H9 (cell line): ENCODE results near the gene NUDT15. TPM values are rescaled to one million over a fixed set of nuclear protein-coding genes. Genes with fewer than 3 reads are reported as not detected.

ENCODE experiments used
- DNase-seq: peaks from one replicate; pipeline ENCODE4 v3.0.0-alpha.2; 2017
- H2AFZ ChIP-seq: one replicate; pipeline ENCODE4 v1.6.1; 2013; ENCODE audit warnings: mild to moderate bottlenecking, low read length, control low read depth, moderate library complexity
- H2AK5ac ChIP-seq: 2 replicates; pipeline ENCODE4 v1.6.1; 2013; ENCODE audit warnings: low read length, control low read depth, mixed read lengths; ENCODE audit not compliant: insufficient read length
- H2BK120ac ChIP-seq: one replicate; pipeline ENCODE4 v1.6.1; 2013; ENCODE audit warnings: low read depth, mild to moderate bottlenecking, low read length, control low read depth, inconsistent platforms; ENCODE audit not compliant: poor library complexity, severe bottlenecking
- H2BK12ac ChIP-seq: 2 replicates; pipeline ENCODE4 v1.6.1; 2013; ENCODE audit warnings: low read length, control low read depth, mixed read lengths, low read depth; ENCODE audit not compliant: insufficient read length
- H2BK15ac ChIP-seq: 2 replicates; pipeline ENCODE4 v1.6.1; 2013; ENCODE audit warnings: low read depth, low read length, control low read depth
- H2BK20ac ChIP-seq: one replicate; pipeline ENCODE4 v1.6.1; 2013; ENCODE audit warnings: low read depth, mild to moderate bottlenecking, low read length, control low read depth, inconsistent platforms; ENCODE audit not compliant: poor library complexity, severe bottlenecking
- H2BK5ac ChIP-seq: 2 replicates; pipeline ENCODE4 v1.6.1; 2013; ENCODE audit warnings: low read length, control low read depth, mixed read lengths; ENCODE audit not compliant: insufficient read length
- H3K14ac ChIP-seq: 2 replicates; pipeline ENCODE4 v1.6.1; 2013; ENCODE audit warnings: low read length, control low read depth; ENCODE audit not compliant: insufficient read depth
- H3K18ac ChIP-seq: 2 replicates; pipeline ENCODE4 v1.6.1; 2013; ENCODE audit warnings: low read depth, mild to moderate bottlenecking, mixed read lengths, low read length, control low read depth; ENCODE audit not compliant: insufficient read length
- H3K23ac ChIP-seq: 2 replicates; pipeline ENCODE4 v1.6.1; 2013; ENCODE audit warnings: low read length, control low read depth, mixed read lengths, low read depth; ENCODE audit not compliant: insufficient read length
- H3K23me2 ChIP-seq: 2 replicates; pipeline ENCODE4 v1.6.1; 2013; ENCODE audit warnings: low read depth, mild to moderate bottlenecking, mixed read lengths, low read length, control low read depth; ENCODE audit not compliant: insufficient read length, poor library complexity, severe bottlenecking
- H3K27ac ChIP-seq: 2 replicates; pipeline ENCODE4 v1.5.1; 2013; ENCODE audit warnings: low read length, control low read depth, mixed read lengths, low read depth; ENCODE audit not compliant: insufficient read length
- H3K27me3 ChIP-seq: 2 replicates; pipeline ENCODE4 v1.6.1; 2013; ENCODE audit warnings: low read length, control low read depth, inconsistent platforms; ENCODE audit not compliant: insufficient read depth
- H3K4ac ChIP-seq: 2 replicates; pipeline ENCODE4 v1.6.1; 2013; ENCODE audit warnings: low read depth, mild to moderate bottlenecking, control low read depth, inconsistent platforms, low read length, moderate library complexity
- H3K4me1 ChIP-seq: 2 replicates; pipeline ENCODE4 v1.6.1; 2013; ENCODE audit warnings: low read length, control low read depth, inconsistent platforms; ENCODE audit not compliant: insufficient read depth
- H3K4me2 ChIP-seq: 2 replicates; pipeline ENCODE4 v1.6.1; 2013; ENCODE audit warnings: low read length, control low read depth, mixed read lengths; ENCODE audit not compliant: insufficient read length, insufficient read depth
- H3K56ac ChIP-seq: 2 replicates; pipeline ENCODE4 v1.6.1; 2013; ENCODE audit warnings: low read depth, mild to moderate bottlenecking, mixed read lengths, low read length, control low read depth; ENCODE audit not compliant: insufficient read length
- H3K79me1 ChIP-seq: 2 replicates; pipeline ENCODE4 v1.6.1; 2013; ENCODE audit warnings: low read depth, mild to moderate bottlenecking, moderate library complexity, low read length, control low read depth, inconsistent platforms; ENCODE audit not compliant: insufficient read depth, poor library complexity, severe bottlenecking
- H3K79me2 ChIP-seq: 2 replicates; pipeline ENCODE4 v1.6.1; 2013; ENCODE audit warnings: low read length, control low read depth, inconsistent platforms; ENCODE audit not compliant: insufficient read depth
- H3K9ac ChIP-seq: 2 replicates; pipeline ENCODE4 v1.6.1; 2013; ENCODE audit warnings: low read length, control low read depth, mixed read lengths; ENCODE audit not compliant: insufficient read length; ENCODE audit errors: extremely low read depth
- H3K9me3 ChIP-seq: one replicate; pipeline ENCODE4 v1.6.1; 2013; ENCODE audit warnings: low read depth, low read length, inconsistent platforms; ENCODE audit not compliant: control insufficient read depth
- H3T11ph ChIP-seq: one replicate; pipeline ENCODE4 v1.6.1; 2013; ENCODE audit warnings: mild to moderate bottlenecking, low read length, control low read depth, inconsistent platforms
- H4K20me1 ChIP-seq: one replicate; pipeline ENCODE4 v1.6.1; 2013; ENCODE audit not compliant: control insufficient read depth, insufficient read length, insufficient read depth
- H4K5ac ChIP-seq: 2 replicates; pipeline ENCODE4 v1.6.1; 2013; ENCODE audit warnings: low read depth, mild to moderate bottlenecking, mixed read lengths, low read length, control low read depth; ENCODE audit not compliant: insufficient read length
- H4K8ac ChIP-seq: replicated peaks from 2 replicates; pipeline ENCODE4 v1.6.1; 2013; ENCODE audit warnings: low read length, control low read depth, mixed read lengths, low read depth; ENCODE audit not compliant: insufficient read length
- H4K91ac ChIP-seq: 2 replicates; pipeline ENCODE4 v1.6.1; 2013; ENCODE audit warnings: low read depth, mild to moderate bottlenecking, moderate library complexity, mixed read lengths, low read length, control low read depth; ENCODE audit not compliant: insufficient read length
- H3K27ac Mint-ChIP-seq, 3 experiments: 2 replicates in 2 of 3; 3 replicates in 1 of 3; pipeline ENCODE4 v1.8.0; 2020 to 2021; ENCODE audit warnings: mixed read lengths in 3 of 3, mild to moderate bottlenecking in 1 of 3, moderate library complexity in 1 of 3
- H3K27me3 Mint-ChIP-seq: 2 replicates; pipeline ENCODE4 v1.8.0; 2021; ENCODE audit warnings: low read depth, mild to moderate bottlenecking, moderate library complexity, mixed read lengths
- H3K36me3 Mint-ChIP-seq, 3 experiments: 2 replicates in 2 of 3; 3 replicates in 1 of 3; pipeline ENCODE4 v1.8.0; 2020 to 2021; ENCODE audit warnings: low read depth in 3 of 3, mixed read lengths in 3 of 3; ENCODE audit not compliant: insufficient read depth in 1 of 3
- H3K4me1 Mint-ChIP-seq, 2 experiments: 2 replicates each; pipeline ENCODE4 v1.8.0; 2020; ENCODE audit warnings: mixed read lengths in 2 of 2
- H3K4me3 Mint-ChIP-seq, 2 experiments: 2 replicates in 1 of 2; 3 replicates in 1 of 2; pipeline ENCODE4 v1.8.0; 2020 to 2021; ENCODE audit warnings: mild to moderate bottlenecking in 2 of 2, mixed read lengths in 2 of 2, moderate library complexity in 1 of 2
- H3K9me3 Mint-ChIP-seq, 2 experiments: 2 replicates in 1 of 2; 3 replicates in 1 of 2; pipeline ENCODE4 v1.8.0; 2020; ENCODE audit warnings: mild to moderate bottlenecking in 2 of 2, mixed read lengths in 2 of 2, moderate library complexity in 1 of 2
- WGBS: extraction: QIAGEN DNeasy Blood & Tissue Kit; methylation state at CpG from one replicate; pipeline ENCODE4 v1.1.7; 2013; ENCODE audit warnings: missing lambda C conversion rate, low lambda C conversion rate, mixed read lengths; ENCODE audit not compliant: insufficient read length; ENCODE audit errors: extremely low coverage; 5-methylcytosine and 5-hydroxymethylcytosine counted together
- total RNA-seq: library from RNA; stranded (reverse); gene quantifications from 2 replicates; pipeline ENCODE4 v1.2.1, GENCODE V29; 2021
- TF ChIP-seq, protein P1 (sequence below): fragments of 200-600 bp; sonication (generic); conservative IDR thresholded peaks from 3 replicates; pipeline ENCODE4 v1.8.0; 2021; ENCODE audit warnings: antibody characterized with exemption, mild to moderate bottlenecking

Gene NUDT15
- total RNA-seq, 1 experiment from 2014 or later = 50.5 TPM

- TF ChIP-seq, protein P1, sequence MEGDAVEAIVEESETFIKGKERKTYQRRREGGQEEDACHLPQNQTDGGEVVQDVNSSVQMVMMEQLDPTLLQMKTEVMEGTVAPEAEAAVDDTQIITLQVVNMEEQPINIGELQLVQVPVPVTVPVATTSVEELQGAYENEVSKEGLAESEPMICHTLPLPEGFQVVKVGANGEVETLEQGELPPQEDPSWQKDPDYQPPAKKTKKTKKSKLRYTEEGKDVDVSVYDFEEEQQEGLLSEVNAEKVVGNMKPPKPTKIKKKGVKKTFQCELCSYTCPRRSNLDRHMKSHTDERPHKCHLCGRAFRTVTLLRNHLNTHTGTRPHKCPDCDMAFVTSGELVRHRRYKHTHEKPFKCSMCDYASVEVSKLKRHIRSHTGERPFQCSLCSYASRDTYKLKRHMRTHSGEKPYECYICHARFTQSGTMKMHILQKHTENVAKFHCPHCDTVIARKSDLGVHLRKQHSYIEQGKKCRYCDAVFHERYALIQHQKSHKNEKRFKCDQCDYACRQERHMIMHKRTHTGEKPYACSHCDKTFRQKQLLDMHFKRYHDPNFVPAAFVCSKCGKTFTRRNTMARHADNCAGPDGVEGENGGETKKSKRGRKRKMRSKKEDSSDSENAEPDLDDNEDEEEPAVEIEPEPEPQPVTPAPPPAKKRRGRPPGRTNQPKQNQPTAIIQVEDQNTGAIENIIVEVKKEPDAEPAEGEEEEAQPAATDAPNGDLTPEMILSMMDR = no peak
These were observed 13.0 kb downstream of the NUDT15 start for GRCh38 chr13:48050550-48050949.

More at GRCh38 chr13:48050550-48050949, 13.0 kb downstream of the NUDT15 start:
- H3K4me1 Mint-ChIP-seq = peaks cover 0 to 6% of the 10 kb centered on the region in 2 experiments; a peak in 1 of 4 replicates
- H3K27me3 Mint-ChIP-seq = no peaks in the 10 kb centered on the region
- no peak overlapping the region for H3K56ac ChIP-seq
- no peak overlapping the region for H2BK20ac ChIP-seq
- H4K8ac ChIP-seq = no peak overlapping the region
- no peak overlapping the region for H3K23ac ChIP-seq
- no peak overlapping the region for H4K91ac ChIP-seq
- no peak overlapping the region for H2BK12ac ChIP-seq
- H3K79me2 ChIP-seq = no peaks in the 10 kb centered on the region
- H3K36me3 Mint-ChIP-seq = peaks cover 21 to 74% (median 45%) of the 10 kb centered on the region in 3 experiments
- H3K18ac ChIP-seq = no peak overlapping the region
- no peak overlapping the region for H2BK15ac ChIP-seq
- no peak overlapping the region for H3T11ph ChIP-seq
- no peaks in the 10 kb centered on the region for H3K9me3 ChIP-seq
- H3K4ac ChIP-seq = no peak overlapping the region
- H4K5ac ChIP-seq = no peak overlapping the region
- H3K27ac ChIP-seq = no peak overlapping the region
- DNase-seq = no peak
- H3K9me3 Mint-ChIP-seq = peaks cover 0 to 2% of the 10 kb centered on the region in 2 experiments; a peak in 1 of 5 replicates
- H3K14ac ChIP-seq = no peak overlapping the region
- H4K20me1 ChIP-seq = no peaks in the 10 kb centered on the region
- no peaks in the 10 kb centered on the region for H3K4me1 ChIP-seq
- no peak overlapping the region for H3K4me3 Mint-ChIP-seq
- no peak overlapping the region for H2AK5ac ChIP-seq
- H2BK120ac ChIP-seq = no peak overlapping the region
- no peak overlapping the region for H2AFZ ChIP-seq
- peak overlapping the region in 1 of 3 experiments; percentile 29; a peak in 1 of 7 replicates for H3K27ac Mint-ChIP-seq
- H3K79me1 ChIP-seq = no peaks in the 10 kb centered on the region
- no CpG with 5 or more reads among the region's 3 CpGs for WGBS
- no peaks in the 10 kb centered on the region for H3K23me2 ChIP-seq
- no peak overlapping the region for H3K9ac ChIP-seq
- no peak overlapping the region for H2BK5ac ChIP-seq
- no peak overlapping the region for H3K4me2 ChIP-seq
- H3K27me3 ChIP-seq = no peaks in the 10 kb centered on the region
